BJ (cell line): ENCODE data around the gene DNAH10. TPM values are rescaled to one million over a fixed set of nuclear protein-coding genes. Genes with fewer than 3 reads are reported as not detected.

Source experiments
- CTCF ChIA-PET: fragments of 350-600 bp; formaldehyde crosslinking; extraction: SDS; loops from one replicate; lab custom pipeline; 2021; ENCODE audit warnings: antibody characterized with exemption, inconsistent platforms; lab: Yijun Ruan, JAX
- POLR2A ChIA-PET: fragments of 300-600 bp; sonication (Branson Sonifier 250); formaldehyde crosslinking; extraction: SDS; loops from one replicate; lab custom pipeline; 2021; ENCODE audit warnings: antibody characterized with exemption; lab: Charles Lee
- DNase-seq: peaks from one replicate; pipeline ENCODE4 v3.0.0-alpha.2; 2011; ENCODE audit warnings: low read depth
- H3K27me3 ChIP-seq: 2 replicates; pipeline ENCODE4 v1.6.0; 2011; ENCODE audit warnings: low read length; ENCODE audit not compliant: control insufficient read depth, insufficient read depth
- H3K36me3 ChIP-seq: 2 replicates; pipeline ENCODE4 v1.5.1; 2011; ENCODE audit warnings: low read length; ENCODE audit not compliant: control insufficient read depth, insufficient read depth
- H3K4me3 ChIP-seq: 2 replicates; pipeline ENCODE4 v1.5.1; 2011; ENCODE audit warnings: low read depth, mild to moderate bottlenecking, control low read depth, low read length
- polyA plus RNA-seq: library from polyadenylated mRNA; depleted of rRNA; stranded (reverse); fragments of >200 nt; gene quantifications from 2 replicates; pipeline ENCODE4 v1.2.3, GENCODE V29; 2011
- TF ChIP-seq, protein P1 (sequence below): IDR thresholded peaks from 2 replicates; pipeline ENCODE4 v1.5.1; 2011; ENCODE audit warnings: low read depth, mild to moderate bottlenecking, control low read depth, inconsistent platforms, low read length, moderate library complexity; ENCODE audit not compliant: insufficient read depth

Gene DNAH10
- polyA plus RNA-seq, 1 experiment = 0.61 TPM

DNA sequence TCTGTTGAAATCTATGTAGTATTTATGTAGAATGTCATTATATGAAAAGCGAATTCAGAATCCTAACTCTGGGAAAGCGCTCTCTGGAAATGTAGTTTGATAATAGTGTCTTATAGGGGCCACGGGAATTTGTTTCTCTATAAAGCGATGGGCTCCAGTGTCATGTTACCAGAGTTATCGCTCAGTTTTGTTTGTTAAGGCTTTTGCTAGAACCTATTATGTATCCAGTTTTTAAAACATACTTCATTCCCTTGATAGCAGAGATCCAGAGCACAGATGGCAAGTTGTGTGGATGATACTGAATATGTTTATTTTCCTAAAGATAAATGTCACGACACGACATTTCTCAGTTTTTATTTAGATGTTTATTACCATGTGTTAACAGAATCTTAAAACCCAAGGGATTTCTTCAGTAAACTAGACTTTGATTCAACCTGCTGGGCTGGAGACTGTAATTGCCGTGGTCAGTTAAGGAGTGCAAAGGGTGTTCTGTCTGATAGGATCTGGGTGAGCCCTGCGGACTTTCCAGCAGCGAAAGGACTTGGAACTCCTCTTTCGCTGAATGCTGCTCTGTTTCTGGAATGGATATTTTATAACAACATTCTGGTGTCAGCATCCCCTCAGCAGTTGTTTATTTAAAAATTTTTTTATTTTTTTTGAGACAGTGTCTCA is 1.7 kb upstream of the DNAH10 start:
- H3K27me3 ChIP-seq = peaks cover 5% of the 10 kb centered on the region
- POLR2A ChIA-PET = no interaction called here
- CTCF ChIA-PET = no interaction called here
- TF ChIP-seq, protein P1, sequence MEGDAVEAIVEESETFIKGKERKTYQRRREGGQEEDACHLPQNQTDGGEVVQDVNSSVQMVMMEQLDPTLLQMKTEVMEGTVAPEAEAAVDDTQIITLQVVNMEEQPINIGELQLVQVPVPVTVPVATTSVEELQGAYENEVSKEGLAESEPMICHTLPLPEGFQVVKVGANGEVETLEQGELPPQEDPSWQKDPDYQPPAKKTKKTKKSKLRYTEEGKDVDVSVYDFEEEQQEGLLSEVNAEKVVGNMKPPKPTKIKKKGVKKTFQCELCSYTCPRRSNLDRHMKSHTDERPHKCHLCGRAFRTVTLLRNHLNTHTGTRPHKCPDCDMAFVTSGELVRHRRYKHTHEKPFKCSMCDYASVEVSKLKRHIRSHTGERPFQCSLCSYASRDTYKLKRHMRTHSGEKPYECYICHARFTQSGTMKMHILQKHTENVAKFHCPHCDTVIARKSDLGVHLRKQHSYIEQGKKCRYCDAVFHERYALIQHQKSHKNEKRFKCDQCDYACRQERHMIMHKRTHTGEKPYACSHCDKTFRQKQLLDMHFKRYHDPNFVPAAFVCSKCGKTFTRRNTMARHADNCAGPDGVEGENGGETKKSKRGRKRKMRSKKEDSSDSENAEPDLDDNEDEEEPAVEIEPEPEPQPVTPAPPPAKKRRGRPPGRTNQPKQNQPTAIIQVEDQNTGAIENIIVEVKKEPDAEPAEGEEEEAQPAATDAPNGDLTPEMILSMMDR = no peak
- H3K36me3 ChIP-seq = peaks cover 4% of the 10 kb centered on the region
- no peak overlapping the region for H3K4me3 ChIP-seq
- no peak for DNase-seq

DNA sequence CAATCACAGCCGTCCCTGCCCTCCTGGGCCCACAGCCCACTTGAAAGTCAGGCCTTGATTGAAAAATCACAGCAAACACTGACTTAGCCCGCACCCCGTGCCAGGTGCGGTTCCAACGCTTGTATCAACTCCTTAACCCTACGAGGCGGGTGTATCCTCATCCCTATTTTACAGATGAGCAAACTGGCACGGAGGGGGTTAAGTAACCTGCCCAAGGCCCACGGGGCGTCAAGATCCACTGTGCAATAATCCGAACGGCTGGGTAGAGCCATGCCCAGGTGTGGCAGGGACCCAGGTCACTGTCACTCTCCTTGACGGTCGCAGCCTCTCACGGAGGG is 583 bp downstream of the DNAH10 start:
- no peak overlapping the region for H3K4me3 ChIP-seq
- DNase-seq = no peak
- no peaks in the 10 kb centered on the region for H3K36me3 ChIP-seq
- TF ChIP-seq, protein P1 = no peak
- H3K27me3 ChIP-seq = peaks cover 5% of the 10 kb centered on the region
- POLR2A ChIA-PET = no interaction called here
- CTCF ChIA-PET = interaction anchor here (0.7 kb wide), 1 partner anchor 36 kb away, joined by 3 read pairs; no protein-coding TSS in a partner anchor

DNA sequence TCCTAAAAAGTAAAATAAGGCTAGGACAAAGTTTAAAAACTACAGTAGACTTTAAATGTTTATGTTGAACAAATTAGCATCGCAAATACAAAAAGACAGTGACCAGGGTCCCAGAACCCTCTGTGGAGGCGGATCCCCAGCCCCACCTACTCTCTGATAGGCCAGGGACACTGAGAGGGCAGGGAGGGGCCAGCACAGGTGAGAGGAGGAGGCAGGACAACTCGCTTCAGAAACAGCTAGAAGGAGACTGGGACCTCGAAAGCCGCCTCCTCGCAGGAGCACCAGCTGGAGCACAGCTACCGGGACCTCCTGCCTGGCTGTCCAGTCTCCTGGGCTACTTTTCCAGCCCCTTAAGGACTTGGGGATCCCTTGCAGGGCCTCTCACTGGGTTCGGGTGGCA is 992 bp downstream of the DNAH10 start:
- Histone ChIP-seq H3K4me3 (no peak overlapping the region), H3K36me3 (no peaks in the 10 kb centered on the region), H3K27me3 (peaks cover 5% of the 10 kb centered on the region)
- no peak for DNase-seq
- POLR2A ChIA-PET = no interaction called here
- CTCF ChIA-PET = no interaction called here
- TF ChIP-seq, protein P1 = no peak

DNA sequence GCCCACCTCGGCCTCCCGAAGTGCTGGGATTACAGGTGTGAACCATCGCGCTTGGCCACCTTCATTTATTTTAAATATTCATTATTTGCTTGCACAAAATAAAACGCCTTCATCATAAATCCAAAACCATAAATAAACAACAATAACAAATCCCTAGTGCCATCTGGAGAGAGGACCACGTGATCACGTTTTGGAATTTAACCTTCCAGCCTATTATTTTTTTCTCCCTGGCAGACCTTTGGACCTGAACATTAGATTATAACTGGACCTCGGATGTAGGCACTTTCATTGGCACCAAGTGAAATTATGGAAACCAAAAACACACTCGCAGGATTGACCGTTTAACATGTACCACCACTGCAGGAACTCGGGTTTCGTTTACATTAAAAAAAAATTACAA is 2.0 kb downstream of the DNAH10 start:
- no peaks in the 10 kb centered on the region for H3K36me3 ChIP-seq
- ChIA-PET CTCF (no interaction called here), POLR2A (no interaction called here)
- DNase-seq = no peak
- TF ChIP-seq, protein P1 = no peak
- peaks cover 5% of the 10 kb centered on the region for H3K27me3 ChIP-seq
- no peak overlapping the region for H3K4me3 ChIP-seq

DNA sequence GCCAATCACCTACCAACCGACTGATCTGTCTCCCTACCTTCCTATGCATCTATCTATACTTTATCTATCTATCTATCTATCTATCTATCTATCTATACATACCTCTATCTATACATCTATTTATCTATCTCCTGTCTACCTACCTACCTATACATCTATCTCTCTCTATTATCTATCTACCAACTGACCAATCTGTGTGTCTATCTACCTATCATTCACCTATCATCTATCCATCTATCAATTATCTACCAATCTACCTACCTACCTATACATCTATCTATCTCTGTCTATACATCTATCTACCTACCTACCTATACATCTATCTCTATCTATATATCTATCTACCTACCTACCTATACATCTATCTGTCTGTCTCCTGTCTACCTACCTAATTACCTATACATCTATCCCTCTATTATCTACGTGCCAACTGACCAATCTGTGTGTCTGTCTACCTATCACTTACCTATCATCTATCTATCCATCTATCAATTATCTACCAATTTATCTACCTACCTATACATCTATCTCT is 3.5 kb downstream of the DNAH10 start:
- TF ChIP-seq, protein P1 = no peak
- CTCF ChIA-PET = no interaction called here
- Histone ChIP-seq H3K36me3 (no peaks in the 10 kb centered on the region), H3K4me3 (no peak overlapping the region), H3K27me3 (peaks cover 5% of the 10 kb centered on the region)
- DNase-seq = no peak
- POLR2A ChIA-PET = no interaction called here
